Sigmoid colon (tissue), 4 donors: Measurements from ENCODE around the gene CASZ1.

Source experiments
- EP300 ChIP-seq, 4 donors: sonication (generic); formaldehyde crosslinking; IDR thresholded peaks; one replicate each; pipeline ENCODE4 v1.6.1; 2017; ENCODE audit warnings: antibody characterized with exemption in 4 of 4
- POLR2A ChIP-seq, 2 donors: fragments of 450-650 bp; IDR thresholded peaks; one replicate each; pipeline ENCODE4 v1.6.1; 2016; ENCODE audit warnings: antibody characterized with exemption in 2 of 2, mild to moderate bottlenecking in 2 of 2, moderate library complexity in 2 of 2
- POLR2AphosphoS5 ChIP-seq, 4 donors: sonication (generic); formaldehyde crosslinking; IDR thresholded peaks; one replicate each; pipeline ENCODE4 v1.6.1; 2017; ENCODE audit warnings: antibody characterized with exemption in 4 of 4
- TF ChIP-seq, protein P1 (sequence below), 4 experiments: fragments of 450-650 bp in 3 of 4; fragments of 200-600 bp in 1 of 4; IDR thresholded peaks; one replicate each; pipeline ENCODE4 v1.5.1; 2016 to 2019; ENCODE audit warnings: antibody characterized with exemption in 4 of 4, mild to moderate bottlenecking in 3 of 4, moderate library complexity in 2 of 4

DNA sequence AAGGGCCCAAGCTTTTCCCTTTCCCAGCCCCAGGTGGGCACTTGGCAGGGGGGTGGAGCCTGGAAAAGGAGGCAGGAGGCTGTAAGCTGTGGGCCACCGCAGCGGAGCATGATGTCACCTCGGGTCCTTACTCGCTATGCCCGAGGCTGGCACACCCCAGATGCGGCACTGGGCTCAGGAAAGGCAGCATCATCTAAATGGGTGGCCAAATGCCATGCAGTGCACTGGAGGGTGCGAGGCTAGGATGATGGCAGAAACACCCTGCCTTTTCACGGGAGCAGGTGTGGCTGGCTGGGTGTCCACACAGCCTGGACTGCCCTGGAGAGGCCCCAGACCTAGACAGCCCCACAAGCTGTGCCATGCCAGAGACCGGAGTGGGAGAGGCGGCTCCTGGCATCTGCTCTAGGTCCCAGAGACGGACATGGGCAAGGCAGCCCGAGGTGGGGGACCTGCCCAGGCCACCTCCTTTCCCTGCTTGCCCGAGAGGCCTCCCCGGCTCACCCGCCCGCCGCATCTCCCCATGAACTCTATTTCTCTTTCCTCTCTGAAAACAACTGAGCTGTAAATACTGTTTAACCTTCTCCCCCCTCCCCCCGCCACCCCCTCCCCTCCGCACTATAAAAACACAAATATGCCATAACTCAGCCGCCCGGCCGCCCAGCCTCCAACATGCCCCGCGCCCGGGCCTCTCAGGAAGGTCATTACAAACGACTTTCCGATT, 124.7 kb downstream of the CASZ1 start:
- TF ChIP-seq, protein P1, sequence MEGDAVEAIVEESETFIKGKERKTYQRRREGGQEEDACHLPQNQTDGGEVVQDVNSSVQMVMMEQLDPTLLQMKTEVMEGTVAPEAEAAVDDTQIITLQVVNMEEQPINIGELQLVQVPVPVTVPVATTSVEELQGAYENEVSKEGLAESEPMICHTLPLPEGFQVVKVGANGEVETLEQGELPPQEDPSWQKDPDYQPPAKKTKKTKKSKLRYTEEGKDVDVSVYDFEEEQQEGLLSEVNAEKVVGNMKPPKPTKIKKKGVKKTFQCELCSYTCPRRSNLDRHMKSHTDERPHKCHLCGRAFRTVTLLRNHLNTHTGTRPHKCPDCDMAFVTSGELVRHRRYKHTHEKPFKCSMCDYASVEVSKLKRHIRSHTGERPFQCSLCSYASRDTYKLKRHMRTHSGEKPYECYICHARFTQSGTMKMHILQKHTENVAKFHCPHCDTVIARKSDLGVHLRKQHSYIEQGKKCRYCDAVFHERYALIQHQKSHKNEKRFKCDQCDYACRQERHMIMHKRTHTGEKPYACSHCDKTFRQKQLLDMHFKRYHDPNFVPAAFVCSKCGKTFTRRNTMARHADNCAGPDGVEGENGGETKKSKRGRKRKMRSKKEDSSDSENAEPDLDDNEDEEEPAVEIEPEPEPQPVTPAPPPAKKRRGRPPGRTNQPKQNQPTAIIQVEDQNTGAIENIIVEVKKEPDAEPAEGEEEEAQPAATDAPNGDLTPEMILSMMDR (IDR thresholded peaks at IDR 0.05): no peak
- TF ChIP-seq POLR2AphosphoS5 (IDR thresholded peaks at IDR 0.05): peak in 1 of 4 donors; percentile 18
- TF ChIP-seq POLR2A (IDR thresholded peaks at IDR 0.05): no peak
- TF ChIP-seq EP300 (IDR thresholded peaks at IDR 0.05): no peak
